Ascending aorta (tissue), 2 donors: ENCODE data around the gene LRP1B. TPM values are rescaled to one million over a fixed set of nuclear protein-coding genes. Genes with fewer than 3 reads are reported as not detected.

Experiments used
- DNase-seq, 2 donors: peaks; one replicate each; pipeline ENCODE4 v3.0.0-alpha.2; 2019; ENCODE audit warnings: low spot score in 2 of 2
- H3K27ac ChIP-seq, 2 donors: fragments of 200-600 bp; sonication (generic); one replicate each; pipeline ENCODE4 v1.5.1; 2016 to 2017; ENCODE audit warnings: mild to moderate bottlenecking in 1 of 2
- H3K27me3 ChIP-seq: fragments of 200-600 bp; sonication (generic); one replicate; pipeline ENCODE4 v1.5.1; 2017
- H3K36me3 ChIP-seq, 2 donors: fragments of 200-600 bp; sonication (generic); one replicate each; pipeline ENCODE4 v1.5.1; 2016
- H3K4me1 ChIP-seq, 2 donors: fragments of 200-600 bp; sonication (generic); one replicate each; pipeline ENCODE4 v1.5.1; 2016 to 2017; ENCODE audit warnings: mild to moderate bottlenecking in 1 of 2
- H3K4me3 ChIP-seq, 2 donors: fragments of 200-600 bp; sonication (generic); one replicate each; pipeline ENCODE4 v1.5.1; 2016 to 2017; ENCODE audit warnings: mild to moderate bottlenecking in 1 of 2
- H3K9me3 ChIP-seq, 2 donors: fragments of 200-600 bp; sonication (generic); one replicate each; pipeline ENCODE4 v1.5.1; 2016
- intact Hi-C: fragments of 100-400 bp; cut with DNase I; formaldehyde crosslinking; loops from one replicate; pipeline ENCODE4 v1.15.1; 2023
- total RNA-seq: library from RNA; depleted of rRNA; stranded (reverse); fragments of >200 nt; gene quantifications from one replicate; pipeline ENCODE4 v1.1.0, GENCODE V29; 2016
- TF ChIP-seq, protein P1 (sequence below), 3 experiments: fragments of 200-600 bp in 2 of 3; fragments of 450-650 bp in 1 of 3; sonication (generic) in 2 of 3; IDR thresholded peaks; one replicate each; pipeline ENCODE4 v1.5.1; 2016 to 2019; ENCODE audit warnings: antibody characterized with exemption in 3 of 3, mild to moderate bottlenecking in 1 of 3, moderate library complexity in 1 of 3

LRP1B gene
- total RNA-seq, 1 donor from 2014 or later: not detected

DNA sequence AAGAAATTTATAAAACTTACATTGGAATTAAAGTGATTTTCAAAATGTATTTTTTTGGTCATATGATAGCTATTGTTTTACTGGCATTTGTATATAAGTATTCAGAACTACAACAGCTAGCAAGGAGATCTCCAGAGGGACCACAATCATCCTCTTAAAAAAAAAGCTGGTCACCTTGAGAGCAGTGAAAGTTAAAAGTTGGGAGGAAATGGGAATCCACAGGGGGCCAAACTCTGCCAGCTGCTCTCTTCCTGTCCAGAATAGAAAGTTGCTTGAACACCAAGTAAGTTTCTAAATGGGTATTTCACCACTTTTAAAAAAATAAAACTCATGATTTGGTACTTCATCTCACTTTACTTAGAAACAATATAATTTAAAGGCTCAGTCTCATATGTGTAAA is 1025.1 kb downstream of the LRP1B start:
- DNase-seq: no peak
- TF ChIP-seq, protein P1, sequence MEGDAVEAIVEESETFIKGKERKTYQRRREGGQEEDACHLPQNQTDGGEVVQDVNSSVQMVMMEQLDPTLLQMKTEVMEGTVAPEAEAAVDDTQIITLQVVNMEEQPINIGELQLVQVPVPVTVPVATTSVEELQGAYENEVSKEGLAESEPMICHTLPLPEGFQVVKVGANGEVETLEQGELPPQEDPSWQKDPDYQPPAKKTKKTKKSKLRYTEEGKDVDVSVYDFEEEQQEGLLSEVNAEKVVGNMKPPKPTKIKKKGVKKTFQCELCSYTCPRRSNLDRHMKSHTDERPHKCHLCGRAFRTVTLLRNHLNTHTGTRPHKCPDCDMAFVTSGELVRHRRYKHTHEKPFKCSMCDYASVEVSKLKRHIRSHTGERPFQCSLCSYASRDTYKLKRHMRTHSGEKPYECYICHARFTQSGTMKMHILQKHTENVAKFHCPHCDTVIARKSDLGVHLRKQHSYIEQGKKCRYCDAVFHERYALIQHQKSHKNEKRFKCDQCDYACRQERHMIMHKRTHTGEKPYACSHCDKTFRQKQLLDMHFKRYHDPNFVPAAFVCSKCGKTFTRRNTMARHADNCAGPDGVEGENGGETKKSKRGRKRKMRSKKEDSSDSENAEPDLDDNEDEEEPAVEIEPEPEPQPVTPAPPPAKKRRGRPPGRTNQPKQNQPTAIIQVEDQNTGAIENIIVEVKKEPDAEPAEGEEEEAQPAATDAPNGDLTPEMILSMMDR (IDR thresholded peaks at IDR 0.05): no peak
- Histone ChIP-seq H3K9me3 (no peaks in the 10 kb centered on the region), H3K4me3 (no peak overlapping the region), H3K27me3 (no peaks in the 10 kb centered on the region), H3K27ac (no peak overlapping the region), H3K36me3 (no peaks in the 10 kb centered on the region), H3K4me1 (no peaks in the 10 kb centered on the region)
- intact Hi-C loops: no loop called here

DNA sequence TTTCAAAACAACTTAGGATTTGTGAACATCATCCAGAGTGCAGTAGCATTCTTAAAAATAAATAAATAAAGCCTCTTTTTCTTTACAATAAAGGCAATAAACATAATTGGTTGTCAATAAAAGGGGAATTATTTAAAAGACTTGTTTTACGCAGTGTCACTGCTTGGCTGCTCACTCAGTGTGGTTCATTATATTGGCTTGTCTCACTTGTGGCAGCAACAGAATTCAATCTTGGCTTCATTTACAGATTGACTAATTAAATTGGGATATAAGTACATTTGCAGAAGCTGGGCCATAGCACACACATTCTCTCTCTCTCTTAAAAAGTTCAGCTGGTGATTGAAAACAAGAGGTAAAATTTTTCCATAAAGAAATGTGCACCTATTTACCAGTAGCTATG is 1027.6 kb downstream of the LRP1B start:
- H3K4me1 ChIP-seq: no peaks in the 10 kb centered on the region
- intact Hi-C loops: no loop called here
- DNase-seq: no peak
- no peak overlapping the region for H3K4me3 ChIP-seq
- H3K9me3 ChIP-seq: no peaks in the 10 kb centered on the region
- H3K36me3 ChIP-seq: no peaks in the 10 kb centered on the region
- no peak overlapping the region for H3K27ac ChIP-seq
- TF ChIP-seq, protein P1 (IDR thresholded peaks at IDR 0.05): no peak
- no peaks in the 10 kb centered on the region for H3K27me3 ChIP-seq

DNA sequence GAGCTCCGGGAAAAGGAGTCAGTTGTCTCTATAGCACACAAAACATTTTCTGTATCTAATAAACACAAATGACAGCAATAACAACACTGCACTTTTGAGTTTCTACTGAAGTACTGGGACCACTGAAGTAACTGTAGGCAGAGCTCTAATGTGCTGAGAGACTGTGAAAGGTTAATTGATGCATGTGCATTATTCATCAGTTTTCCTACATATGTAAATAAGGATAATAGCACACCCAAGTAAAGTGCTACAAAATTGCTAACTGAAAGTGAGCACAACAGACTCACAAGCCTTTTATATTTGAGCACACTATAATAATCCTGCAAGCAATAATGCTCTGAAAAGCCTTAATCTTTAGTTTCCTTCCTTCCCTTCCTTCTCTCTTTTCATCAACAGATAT is 1051.6 kb downstream of the LRP1B start:
- TF ChIP-seq, protein P1 (IDR thresholded peaks at IDR 0.05): no peak
- Histone ChIP-seq H3K4me1 (no peaks in the 10 kb centered on the region), H3K36me3 (no peaks in the 10 kb centered on the region), H3K4me3 (no peak overlapping the region), H3K27ac (no peak overlapping the region), H3K27me3 (no peaks in the 10 kb centered on the region), H3K9me3 (no peaks in the 10 kb centered on the region)
- no peak for DNase-seq
- intact Hi-C loops: no loop called here

DNA sequence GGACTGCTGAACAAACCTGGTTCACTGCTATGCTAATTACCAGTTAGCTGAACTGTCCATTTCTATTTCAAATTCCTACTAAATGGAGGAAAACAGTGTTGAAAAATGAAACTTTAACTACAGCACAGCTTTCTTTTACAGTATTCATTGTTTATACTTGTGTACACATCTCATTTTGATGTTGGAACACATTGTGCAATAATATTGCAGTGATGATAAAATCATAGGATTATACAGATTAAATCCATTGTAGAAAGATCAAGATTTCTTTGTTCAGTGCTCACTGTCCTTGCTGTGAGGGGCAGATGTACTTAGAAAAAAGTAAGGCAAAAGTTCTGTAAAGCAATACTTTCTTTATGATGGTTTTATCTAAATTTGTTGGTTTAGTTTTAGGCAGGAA is 1055.1 kb downstream of the LRP1B start:
- intact Hi-C loops: no loop called here

DNA sequence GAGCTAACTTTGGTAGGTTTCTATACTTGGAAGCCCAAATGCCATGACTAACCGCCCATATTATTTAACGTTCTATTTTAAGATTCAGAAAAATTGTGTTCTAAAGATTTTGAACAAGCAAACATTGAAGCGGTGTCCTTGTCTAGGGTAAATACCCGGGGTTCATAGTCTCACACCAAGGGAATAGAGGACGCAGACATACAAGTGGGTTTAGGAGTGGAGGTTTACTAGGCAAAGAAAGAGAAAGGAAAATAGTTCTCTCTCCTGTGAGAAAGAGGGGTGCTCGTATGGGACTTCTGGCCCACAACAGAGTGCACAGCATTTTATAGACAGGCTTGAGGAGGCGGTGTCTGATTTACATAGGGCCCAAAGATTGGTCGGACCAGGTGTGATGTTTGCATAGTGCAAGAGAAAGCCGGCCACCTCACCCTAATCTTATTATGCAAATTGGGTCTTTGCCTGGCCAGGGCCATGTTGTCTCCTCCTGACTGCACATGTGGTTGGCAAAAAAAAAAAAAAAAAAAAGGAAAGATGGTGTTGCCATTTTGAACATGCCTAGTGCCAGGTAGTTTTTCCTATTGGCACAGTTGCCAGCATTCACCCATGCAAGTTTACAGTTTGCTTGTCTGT is 1062.6 kb downstream of the LRP1B start:
- H3K4me3 ChIP-seq: no peak overlapping the region
- no peak overlapping the region for H3K27ac ChIP-seq
- DNase-seq: no peak
- TF ChIP-seq, protein P1 (IDR thresholded peaks at IDR 0.05): no peak
- H3K27me3 ChIP-seq: no peaks in the 10 kb centered on the region
- no peaks in the 10 kb centered on the region for H3K36me3 ChIP-seq
- intact Hi-C loops: no loop called here
- no peaks in the 10 kb centered on the region for H3K9me3 ChIP-seq
- H3K4me1 ChIP-seq: no peaks in the 10 kb centered on the region

More for the DNA sequence above, 1055.1 kb downstream of the LRP1B start:
- no peak for DNase-seq
- no peaks in the 10 kb centered on the region for H3K4me1 ChIP-seq
- TF ChIP-seq, protein P1 (IDR thresholded peaks at IDR 0.05): no peak
- H3K9me3 ChIP-seq: no peaks in the 10 kb centered on the region
- no peaks in the 10 kb centered on the region for H3K36me3 ChIP-seq
- no peaks in the 10 kb centered on the region for H3K27me3 ChIP-seq
- H3K27ac ChIP-seq: no peak overlapping the region
- H3K4me3 ChIP-seq: no peak overlapping the region

DNA sequence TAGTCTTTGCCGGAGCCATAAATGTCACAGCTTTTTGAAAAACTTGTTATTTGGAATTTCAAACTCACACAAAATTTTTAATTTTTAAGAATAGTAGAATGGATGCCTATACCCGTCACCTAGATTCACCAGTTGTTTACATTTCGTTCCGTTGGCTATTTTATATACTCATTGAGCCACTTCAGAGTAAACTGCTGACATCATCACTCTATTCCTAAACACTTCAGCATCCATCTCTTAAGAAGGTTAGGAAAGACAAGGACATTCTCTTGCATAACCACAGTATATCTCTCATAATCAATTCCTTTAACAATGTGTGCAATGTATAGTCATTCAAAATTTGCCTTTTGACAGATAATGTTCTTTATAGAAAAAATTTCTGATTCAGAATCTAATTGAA is 1065.8 kb downstream of the LRP1B start:
- no peaks in the 10 kb centered on the region for H3K27me3 ChIP-seq
- no peak for DNase-seq
- TF ChIP-seq, protein P1 (IDR thresholded peaks at IDR 0.05): no peak
- intact Hi-C loops: no loop called here
- H3K9me3 ChIP-seq: no peaks in the 10 kb centered on the region
- H3K4me3 ChIP-seq: no peak overlapping the region
- H3K27ac ChIP-seq: no peak overlapping the region
- H3K36me3 ChIP-seq: no peaks in the 10 kb centered on the region
- H3K4me1 ChIP-seq: no peaks in the 10 kb centered on the region
